ENCODE data around the gene IRF7.

Gene IRF7

DNA sequence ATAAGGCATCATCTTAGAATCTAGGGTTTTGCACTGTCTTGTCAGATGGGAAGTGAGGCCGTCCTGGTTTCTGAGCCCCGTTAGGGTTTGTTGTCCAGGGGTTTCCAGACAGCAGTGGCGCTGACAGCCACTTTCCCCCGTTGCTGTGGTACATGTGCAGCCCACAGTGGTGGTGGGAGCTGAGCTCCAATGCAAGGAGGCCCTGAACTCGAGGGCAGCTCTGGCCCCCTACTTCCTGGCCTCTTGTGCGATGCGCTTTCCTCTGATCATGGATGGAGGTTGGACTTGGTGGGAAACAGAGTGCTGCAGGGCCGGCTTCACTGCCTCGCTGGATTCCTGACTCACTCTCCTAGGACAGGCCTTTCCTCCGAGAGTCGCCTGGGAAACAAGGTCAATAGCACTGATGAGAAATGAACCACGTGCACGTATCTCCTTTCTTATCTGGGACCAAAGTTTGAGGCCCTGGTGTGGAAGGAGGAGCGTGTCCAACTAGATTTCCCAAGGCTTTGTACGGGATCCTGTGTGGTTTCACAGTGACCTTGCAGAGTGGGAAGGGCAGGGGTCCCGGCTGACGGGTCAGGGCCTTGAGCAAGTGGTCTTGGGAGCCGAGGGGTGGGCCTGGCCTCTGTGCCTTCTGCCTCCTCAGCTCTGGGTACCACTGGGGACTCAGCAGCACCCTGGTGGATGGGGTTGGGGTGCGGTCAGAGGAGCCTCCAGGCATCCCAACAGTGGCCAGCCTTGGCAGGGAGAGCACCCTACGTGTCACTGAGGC, 35.7 kb downstream of the IRF7 start:
- no peak overlapping the region for H3K4me2 ChIP-seq (ENCODE audit: low read depth, low read length)

DNA sequence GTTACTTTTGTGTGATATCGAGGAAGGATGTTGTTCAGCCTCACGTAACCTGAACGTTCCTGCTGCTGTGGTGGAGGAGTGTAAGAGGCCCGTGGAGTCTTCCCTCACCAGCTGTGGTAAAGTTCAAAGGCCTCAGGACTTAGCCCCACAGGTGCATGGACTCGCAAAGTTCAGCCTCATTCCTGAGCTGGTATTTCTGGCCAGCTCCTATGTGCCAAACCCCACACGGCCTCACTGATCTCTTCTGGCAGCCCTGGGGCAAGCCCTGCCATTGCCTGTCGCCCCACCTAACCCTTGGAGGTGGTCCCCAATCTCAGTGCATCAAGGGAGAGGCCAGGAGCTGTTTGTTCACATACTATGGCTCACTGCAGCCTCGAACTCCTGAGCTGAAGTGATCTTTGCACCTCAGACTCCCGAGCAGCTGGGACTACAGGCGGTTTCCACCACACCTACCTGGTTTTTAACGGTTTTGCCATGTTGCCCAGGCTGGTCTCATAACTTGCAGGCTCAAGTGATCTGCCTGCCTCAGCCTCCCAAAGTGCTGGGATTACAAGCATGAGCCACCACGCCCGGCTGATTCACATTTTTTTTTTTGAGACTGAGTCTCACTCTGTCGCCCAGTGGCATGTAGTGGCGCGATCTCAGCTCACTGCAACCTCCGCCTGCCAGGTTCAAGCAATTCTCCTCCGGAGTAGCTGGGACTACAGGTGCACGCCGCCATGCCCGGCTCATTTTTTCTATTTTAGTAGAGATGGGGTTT, 37.3 kb downstream of the IRF7 start:
- no peak for TF ChIP-seq EZH2 (optimal IDR thresholded peaks at IDR 0.05; ENCODE audit: low read depth, low read length)
- TF ChIP-seq, protein P1, sequence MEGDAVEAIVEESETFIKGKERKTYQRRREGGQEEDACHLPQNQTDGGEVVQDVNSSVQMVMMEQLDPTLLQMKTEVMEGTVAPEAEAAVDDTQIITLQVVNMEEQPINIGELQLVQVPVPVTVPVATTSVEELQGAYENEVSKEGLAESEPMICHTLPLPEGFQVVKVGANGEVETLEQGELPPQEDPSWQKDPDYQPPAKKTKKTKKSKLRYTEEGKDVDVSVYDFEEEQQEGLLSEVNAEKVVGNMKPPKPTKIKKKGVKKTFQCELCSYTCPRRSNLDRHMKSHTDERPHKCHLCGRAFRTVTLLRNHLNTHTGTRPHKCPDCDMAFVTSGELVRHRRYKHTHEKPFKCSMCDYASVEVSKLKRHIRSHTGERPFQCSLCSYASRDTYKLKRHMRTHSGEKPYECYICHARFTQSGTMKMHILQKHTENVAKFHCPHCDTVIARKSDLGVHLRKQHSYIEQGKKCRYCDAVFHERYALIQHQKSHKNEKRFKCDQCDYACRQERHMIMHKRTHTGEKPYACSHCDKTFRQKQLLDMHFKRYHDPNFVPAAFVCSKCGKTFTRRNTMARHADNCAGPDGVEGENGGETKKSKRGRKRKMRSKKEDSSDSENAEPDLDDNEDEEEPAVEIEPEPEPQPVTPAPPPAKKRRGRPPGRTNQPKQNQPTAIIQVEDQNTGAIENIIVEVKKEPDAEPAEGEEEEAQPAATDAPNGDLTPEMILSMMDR (IDR thresholded peaks at IDR 0.05; ENCODE audit: low read length): no peak
- TF ChIP-seq EZH2phosphoT487 (IDR thresholded peaks at IDR 0.05; ENCODE audit: low read length): no peak
- peak overlapping the region; percentile 92; the same call in 1 of the 2 replicates for H3K4me3 ChIP-seq (ENCODE audit: low read length)
- no peaks in the 10 kb centered on the region for H3F3A ChIP-seq (ENCODE audit: insufficient read depth, low read length)
- peak overlapping the region; percentile 33; the same call in 1 of the 2 replicates for H3K9ac ChIP-seq (ENCODE audit: low read length)
- peak overlapping the region; percentile 70 for H3K4me2 ChIP-seq (ENCODE audit: low read depth, low read length)
- H3K79me2 ChIP-seq (ENCODE audit: low read length): peaks cover 67% of the 10 kb centered on the region
- H2AFZ ChIP-seq (ENCODE audit: low read length): no peak overlapping the region
- peaks cover 3% of the 10 kb centered on the region; the same call in 1 of the 2 replicates for H3K36me3 ChIP-seq (replicated peaks; ENCODE audit: insufficient read depth, low read length)
- no peaks in the 10 kb centered on the region for H3K9me2 ChIP-seq (replicated peaks; ENCODE audit: insufficient read depth, low read length)
- peak overlapping the region; percentile 34; the same call in 1 of the 2 replicates for H3K27ac ChIP-seq (ENCODE audit: low read length)
- peak; percentile 43 for DNase-seq
- peaks cover 44% of the 10 kb centered on the region for H4K20me1 ChIP-seq (ENCODE audit: insufficient read depth, low read length)
- H3K9me3 ChIP-seq (replicated peaks; ENCODE audit: insufficient read depth, low read length): no peaks in the 10 kb centered on the region
- H3K4me1 ChIP-seq (ENCODE audit: low read length): peaks cover 16% of the 10 kb centered on the region
- H3K27me3 ChIP-seq (replicated peaks; ENCODE audit: insufficient read depth, low read length): 0 out of 2 replicates have a peak, but pooled peaks cover 8% of the 10 kb centered on the region

More for the DNA sequence above, 35.7 kb downstream of the IRF7 start:
- Histone ChIP-seq H3K9ac (ENCODE audit: low read length) (no peak overlapping the region), H3F3A (ENCODE audit: insufficient read depth, low read length) (no peaks in the 10 kb centered on the region), H2AFZ (ENCODE audit: low read length) (no peak overlapping the region), H3K9me2 (replicated peaks; ENCODE audit: insufficient read depth, low read length) (no peaks in the 10 kb centered on the region), H3K4me1 (ENCODE audit: low read length) (peaks cover 13% of the 10 kb centered on the region), H3K27ac (ENCODE audit: low read length) (no peak overlapping the region), H3K36me3 (replicated peaks; ENCODE audit: insufficient read depth, low read length) (peaks cover 6% of the 10 kb centered on the region; the same call in 1 of the 2 replicates), H4K20me1 (ENCODE audit: insufficient read depth, low read length) (peaks cover 46% of the 10 kb centered on the region), H3K27me3 (replicated peaks; ENCODE audit: insufficient read depth, low read length) (0 out of 2 replicates have a peak, but pooled peaks cover 5% of the 10 kb centered on the region), H3K4me3 (ENCODE audit: low read length) (no peak overlapping the region), H3K9me3 (replicated peaks; ENCODE audit: insufficient read depth, low read length) (no peaks in the 10 kb centered on the region), H3K79me2 (ENCODE audit: low read length) (peaks cover 78% of the 10 kb centered on the region)
- no peak for TF ChIP-seq EZH2 (optimal IDR thresholded peaks at IDR 0.05; ENCODE audit: low read depth, low read length)
- no peak for TF ChIP-seq EZH2phosphoT487 (IDR thresholded peaks at IDR 0.05; ENCODE audit: low read length)
- DNase-seq: no peak

DNA sequence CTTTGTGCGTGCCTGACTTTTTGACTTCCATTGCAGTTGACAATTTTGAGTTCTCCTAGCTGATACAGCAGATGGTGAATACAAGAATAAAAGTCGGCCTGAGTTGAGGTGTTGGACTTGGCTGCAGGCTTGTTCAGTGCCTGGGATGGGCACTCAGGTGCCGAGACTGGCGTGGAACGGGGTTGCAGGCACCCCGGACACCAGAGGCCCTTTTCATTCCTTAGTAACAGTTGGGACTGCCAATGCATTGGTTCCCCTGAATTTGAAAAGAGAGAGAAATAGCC, 38.2 kb downstream of the IRF7 start:
- H3K9ac ChIP-seq (ENCODE audit: low read length): peak overlapping the region; percentile 84
- H3K36me3 ChIP-seq (replicated peaks; ENCODE audit: insufficient read depth, low read length): no peaks in the 10 kb centered on the region
- peaks cover 16% of the 10 kb centered on the region for H3K4me1 ChIP-seq (ENCODE audit: low read length)
- DNase-seq: no peak
- peak overlapping the region; percentile 34; the same call in 1 of the 2 replicates for H3K27ac ChIP-seq (ENCODE audit: low read length)
- H3K27me3 ChIP-seq (replicated peaks; ENCODE audit: insufficient read depth, low read length): 0 out of 2 replicates have a peak, but pooled peaks cover 8% of the 10 kb centered on the region
- peak overlapping the region; percentile 92 for H3K4me3 ChIP-seq (ENCODE audit: low read length)
- no peak overlapping the region for H2AFZ ChIP-seq (ENCODE audit: low read length)
- H3K9me2 ChIP-seq (replicated peaks; ENCODE audit: insufficient read depth, low read length): no peaks in the 10 kb centered on the region
- no peaks in the 10 kb centered on the region for H3F3A ChIP-seq (ENCODE audit: insufficient read depth, low read length)
- peaks cover 43% of the 10 kb centered on the region for H4K20me1 ChIP-seq (ENCODE audit: insufficient read depth, low read length)
- H3K4me2 ChIP-seq (ENCODE audit: low read depth, low read length): peak overlapping the region; percentile 70
- peaks cover 58% of the 10 kb centered on the region for H3K79me2 ChIP-seq (ENCODE audit: low read length)
- no peak for TF ChIP-seq EZH2 (optimal IDR thresholded peaks at IDR 0.05; ENCODE audit: low read depth, low read length)
- TF ChIP-seq, protein P1 (IDR thresholded peaks at IDR 0.05; ENCODE audit: low read length): no peak
- no peak for TF ChIP-seq EZH2phosphoT487 (IDR thresholded peaks at IDR 0.05; ENCODE audit: low read length)
- H3K9me3 ChIP-seq (replicated peaks; ENCODE audit: insufficient read depth, low read length): no peaks in the 10 kb centered on the region
